GM23338 (cell line): Measurements from ENCODE around the gene GATAD2B. TPM values are rescaled to one million over a fixed set of nuclear protein-coding genes. Genes with fewer than 3 reads are reported as not detected.
A peak's percentile ranks its signal among the peaks of the same experiment; 100 is the strongest.
"Not testable (repeated sequence)": the region's sequence is repeated elsewhere in the genome, so short reads cannot be mapped to it uniquely, and the experiment has no call there.

ENCODE experiments used
- ATAC-seq: fragments of 200-7000 bp; cut with Tn5 transposase; 3 replicates; pipeline ENCODE4 v1.9.1; 2020
- DNase-seq: peaks from one replicate; pipeline ENCODE4 v3.0.0-alpha.2; 2015; ENCODE audit warnings: low spot score
- H2AFZ ChIP-seq: fragments of 200-600 bp; sonication (generic); 2 replicates; pipeline ENCODE4 v1.8.0; 2016; ENCODE audit warnings: antibody characterized with exemption, mild to moderate bottlenecking, moderate library complexity
- H3F3A ChIP-seq: fragments of 200-600 bp; sonication (generic); replicated peaks from 2 replicates; pipeline ENCODE4 v1.8.0; 2017; ENCODE audit warnings: antibody characterized with exemption, mixed run types, low read depth
- H3K27ac ChIP-seq: fragments of 200-600 bp; sonication (generic); 2 replicates; pipeline ENCODE4 v1.6.1; 2016; ENCODE audit warnings: low read depth
- H3K27me3 ChIP-seq: fragments of 200-600 bp; sonication (generic); 2 replicates; pipeline ENCODE4 v1.8.0; 2016; ENCODE audit warnings: mild to moderate bottlenecking, mixed run types, moderate library complexity; ENCODE audit not compliant: insufficient read depth
- H3K36me3 ChIP-seq: fragments of 200-600 bp; sonication (generic); 2 replicates; pipeline ENCODE4 v1.8.0; 2016; ENCODE audit warnings: mild to moderate bottlenecking; ENCODE audit not compliant: insufficient read depth
- H3K4me1 ChIP-seq: fragments of 200-600 bp; sonication (generic); 2 replicates; pipeline ENCODE4 v1.8.0; 2016; ENCODE audit warnings: mild to moderate bottlenecking, moderate library complexity; ENCODE audit not compliant: insufficient read depth
- H3K4me2 ChIP-seq: fragments of 200-600 bp; sonication (generic); 2 replicates; pipeline ENCODE4 v1.7.1; 2017; ENCODE audit warnings: mixed run types
- H3K4me3 ChIP-seq: fragments of 200-600 bp; sonication (generic); 2 replicates; pipeline ENCODE4 v1.6.1; 2016; ENCODE audit warnings: mixed run types
- H3K79me2 ChIP-seq: fragments of 200-600 bp; sonication (generic); replicated peaks from 2 replicates; pipeline ENCODE4 v1.8.0; 2017; ENCODE audit warnings: mild to moderate bottlenecking; ENCODE audit not compliant: insufficient read depth
- H3K9me2 ChIP-seq: fragments of 200-600 bp; sonication (generic); 2 replicates; pipeline ENCODE4 v1.8.0; 2017; ENCODE audit not compliant: insufficient read depth
- H4K20me1 ChIP-seq: fragments of 200-600 bp; sonication (generic); replicated peaks from 2 replicates; pipeline ENCODE4 v1.8.0; 2017; ENCODE audit warnings: mild to moderate bottlenecking; ENCODE audit not compliant: insufficient read depth
- H3K27ac Mint-ChIP-seq: 2 replicates; pipeline ENCODE4 v1.8.0; 2020; ENCODE audit warnings: inconsistent platforms, mild to moderate bottlenecking, moderate library complexity, mixed read lengths
- H3K27me3 Mint-ChIP-seq: 3 replicates; pipeline ENCODE4 v1.8.0; 2022; ENCODE audit warnings: low read depth, mild to moderate bottlenecking, moderate library complexity, mixed read lengths, inconsistent platforms; ENCODE audit not compliant: insufficient read depth, poor library complexity
- H3K36me3 Mint-ChIP-seq: 3 replicates; pipeline ENCODE4 v1.8.0; 2021; ENCODE audit warnings: low read depth, mild to moderate bottlenecking, inconsistent platforms, moderate library complexity, mixed read lengths
- H3K4me1 Mint-ChIP-seq: 3 replicates; pipeline ENCODE4 v1.8.0; 2020; ENCODE audit warnings: mild to moderate bottlenecking, inconsistent platforms, mixed read lengths
- H3K4me3 Mint-ChIP-seq: 3 replicates; pipeline ENCODE4 v1.8.0; 2021; ENCODE audit warnings: moderate library complexity, mild to moderate bottlenecking, inconsistent platforms, mixed read lengths
- H3K9me3 Mint-ChIP-seq: 3 replicates; pipeline ENCODE4 v1.8.0; 2020; ENCODE audit warnings: moderate library complexity, mild to moderate bottlenecking, inconsistent platforms, mixed read lengths
- EZH2phosphoT487 ChIP-seq: fragments of 200-600 bp; sonication (generic); IDR thresholded peaks from one replicate; pipeline ENCODE4 v1.8.1; 2018; ENCODE audit warnings: antibody characterized with exemption; ENCODE audit not compliant: unreplicated experiment
- JUNB ChIP-seq: IDR thresholded peaks from one replicate; pipeline ENCODE4 v1.6.1; 2016; ENCODE audit warnings: antibody characterized with exemption; ENCODE audit not compliant: unreplicated experiment
- POLR2AphosphoS5 ChIP-seq: IDR thresholded peaks from 2 replicates; pipeline ENCODE4 v1.6.1; 2016; ENCODE audit warnings: antibody characterized with exemption, low read depth
- STAT1 ChIP-seq: IDR thresholded peaks from one replicate; pipeline ENCODE4 v1.6.1; 2016; ENCODE audit warnings: antibody characterized with exemption; ENCODE audit not compliant: unreplicated experiment
- polyA plus RNA-seq: library from polyadenylated mRNA; unstranded; fragments of >200 nt; fragmentation: Nextera tagmentation; extraction: Ambion mirVana; gene quantifications from 2 replicates; pipeline ENCODE4 v1.2.1, GENCODE V29; 2016
- total RNA-seq: library from RNA; depleted of rRNA; stranded (reverse); fragments of >200 nt; shearing (Covaris generic); gene quantifications from 2 replicates; pipeline ENCODE4 v1.2.3, GENCODE V29; 2014
- TF ChIP-seq, protein P1 (sequence below): IDR thresholded peaks from 2 replicates; pipeline ENCODE4 v1.6.1; 2016; ENCODE audit warnings: antibody characterized with exemption
- TF ChIP-seq, protein P2 (sequence below): fragments of 250-450 bp; sonication (Bioruptor Pico); IDR thresholded peaks from 2 replicates; pipeline ENCODE4 v1.5.0; 2020; ENCODE audit warnings: mild to moderate bottlenecking, moderate library complexity
- TF ChIP-seq, protein P3 (sequence below), 2 experiments: fragments of 200-600 bp in 1 of 2; sonication (generic) in 1 of 2; conservative IDR thresholded peaks; 2 replicates each; pipeline versions ENCODE4 v1.5.1 to v1.6.1; 2016 to 2017; ENCODE audit warnings: antibody characterized with exemption in 2 of 2, low read depth in 2 of 2, mild to moderate bottlenecking in 2 of 2, moderate library complexity in 1 of 2

Gene GATAD2B
- total and polyA plus RNA-seq, 2 experiments from 2014 or later = 5.2 to 17.8 TPM

DNA sequence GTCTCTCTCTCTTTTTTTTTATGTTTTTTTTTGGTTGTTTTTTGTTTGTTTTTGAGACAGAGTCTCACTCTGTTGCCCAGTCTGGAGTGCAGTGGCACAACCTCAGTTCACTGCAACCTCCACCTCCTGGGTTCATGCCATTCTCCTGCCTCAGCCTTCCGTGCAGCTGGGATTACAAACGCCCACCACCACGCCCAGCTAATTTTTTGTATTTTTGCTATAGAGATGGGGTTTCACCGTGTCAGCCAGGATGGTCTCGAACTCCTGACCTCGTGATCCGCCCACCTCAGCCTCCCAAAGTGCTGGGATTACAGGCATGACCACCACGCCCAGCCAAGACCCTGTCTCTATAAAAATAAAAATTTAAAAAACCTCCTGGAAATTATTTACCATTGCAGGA lies 88.8 kb downstream of the GATAD2B start:
- not testable (repeated sequence) for H3K27me3 Mint-ChIP-seq, DNase-seq, H2AFZ ChIP-seq, H3K4me1 Mint-ChIP-seq, H3K36me3 Mint-ChIP-seq, H3K4me1 ChIP-seq, H3K4me3 Mint-ChIP-seq, H3K4me3 ChIP-seq, H3K36me3 ChIP-seq, H3K27me3 ChIP-seq, ATAC-seq, H3K9me2 ChIP-seq, H3F3A ChIP-seq, H3K27ac Mint-ChIP-seq, H3K9me3 Mint-ChIP-seq, H3K4me2 ChIP-seq
- Histone ChIP-seq H4K20me1 (peaks cover 17% of the 10 kb centered on the region), H3K79me2 (peaks cover 56% of the 10 kb centered on the region), H3K27ac (0 out of 2 replicates have a peak overlapping the region, but pooled peaks have one; percentile 50)

DNA sequence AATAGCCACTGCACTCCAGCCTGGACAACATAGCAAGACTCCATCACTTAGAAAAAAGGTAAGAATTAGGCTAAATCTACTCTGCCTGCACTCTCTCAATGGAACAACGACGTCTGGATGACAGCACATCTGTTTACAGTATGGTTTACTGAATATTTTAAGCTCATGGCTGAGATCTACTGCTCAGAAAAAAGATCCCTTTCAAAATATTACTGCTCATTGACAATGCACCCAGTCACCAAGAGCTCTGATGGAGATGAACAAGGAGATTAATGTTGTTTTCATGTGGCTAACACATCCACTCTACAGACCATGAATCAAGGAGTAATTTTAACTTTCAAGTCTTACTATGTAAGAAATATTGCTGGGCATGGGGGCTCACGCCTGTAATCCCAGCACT lies 89.6 kb downstream of the GATAD2B start:
- Histone ChIP-seq H3K36me3 (no peaks in the 10 kb centered on the region; the same call in 1 of the 2 replicates), H2AFZ (no peak overlapping the region), H3K27me3 (no peaks in the 10 kb centered on the region), H3K27ac (no peak overlapping the region), H3K4me3 (no peak overlapping the region), H3F3A (0 out of 2 replicates have a peak, but pooled peaks cover 3% of the 10 kb centered on the region), H3K79me2 (peaks cover 50% of the 10 kb centered on the region), H4K20me1 (peaks cover 17% of the 10 kb centered on the region), H3K9me2 (no peaks in the 10 kb centered on the region), H3K4me2 (no peak overlapping the region), H3K4me1 (no peaks in the 10 kb centered on the region)
- H3K4me3 Mint-ChIP-seq = no peak overlapping the region
- TF ChIP-seq, protein P1, sequence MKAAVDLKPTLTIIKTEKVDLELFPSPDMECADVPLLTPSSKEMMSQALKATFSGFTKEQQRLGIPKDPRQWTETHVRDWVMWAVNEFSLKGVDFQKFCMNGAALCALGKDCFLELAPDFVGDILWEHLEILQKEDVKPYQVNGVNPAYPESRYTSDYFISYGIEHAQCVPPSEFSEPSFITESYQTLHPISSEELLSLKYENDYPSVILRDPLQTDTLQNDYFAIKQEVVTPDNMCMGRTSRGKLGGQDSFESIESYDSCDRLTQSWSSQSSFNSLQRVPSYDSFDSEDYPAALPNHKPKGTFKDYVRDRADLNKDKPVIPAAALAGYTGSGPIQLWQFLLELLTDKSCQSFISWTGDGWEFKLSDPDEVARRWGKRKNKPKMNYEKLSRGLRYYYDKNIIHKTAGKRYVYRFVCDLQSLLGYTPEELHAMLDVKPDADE = no peak
- no peak for TF ChIP-seq POLR2AphosphoS5
- TF ChIP-seq JUNB = no peak
- no peak for TF ChIP-seq STAT1
- no peak for TF ChIP-seq EZH2phosphoT487
- TF ChIP-seq, protein P2, sequence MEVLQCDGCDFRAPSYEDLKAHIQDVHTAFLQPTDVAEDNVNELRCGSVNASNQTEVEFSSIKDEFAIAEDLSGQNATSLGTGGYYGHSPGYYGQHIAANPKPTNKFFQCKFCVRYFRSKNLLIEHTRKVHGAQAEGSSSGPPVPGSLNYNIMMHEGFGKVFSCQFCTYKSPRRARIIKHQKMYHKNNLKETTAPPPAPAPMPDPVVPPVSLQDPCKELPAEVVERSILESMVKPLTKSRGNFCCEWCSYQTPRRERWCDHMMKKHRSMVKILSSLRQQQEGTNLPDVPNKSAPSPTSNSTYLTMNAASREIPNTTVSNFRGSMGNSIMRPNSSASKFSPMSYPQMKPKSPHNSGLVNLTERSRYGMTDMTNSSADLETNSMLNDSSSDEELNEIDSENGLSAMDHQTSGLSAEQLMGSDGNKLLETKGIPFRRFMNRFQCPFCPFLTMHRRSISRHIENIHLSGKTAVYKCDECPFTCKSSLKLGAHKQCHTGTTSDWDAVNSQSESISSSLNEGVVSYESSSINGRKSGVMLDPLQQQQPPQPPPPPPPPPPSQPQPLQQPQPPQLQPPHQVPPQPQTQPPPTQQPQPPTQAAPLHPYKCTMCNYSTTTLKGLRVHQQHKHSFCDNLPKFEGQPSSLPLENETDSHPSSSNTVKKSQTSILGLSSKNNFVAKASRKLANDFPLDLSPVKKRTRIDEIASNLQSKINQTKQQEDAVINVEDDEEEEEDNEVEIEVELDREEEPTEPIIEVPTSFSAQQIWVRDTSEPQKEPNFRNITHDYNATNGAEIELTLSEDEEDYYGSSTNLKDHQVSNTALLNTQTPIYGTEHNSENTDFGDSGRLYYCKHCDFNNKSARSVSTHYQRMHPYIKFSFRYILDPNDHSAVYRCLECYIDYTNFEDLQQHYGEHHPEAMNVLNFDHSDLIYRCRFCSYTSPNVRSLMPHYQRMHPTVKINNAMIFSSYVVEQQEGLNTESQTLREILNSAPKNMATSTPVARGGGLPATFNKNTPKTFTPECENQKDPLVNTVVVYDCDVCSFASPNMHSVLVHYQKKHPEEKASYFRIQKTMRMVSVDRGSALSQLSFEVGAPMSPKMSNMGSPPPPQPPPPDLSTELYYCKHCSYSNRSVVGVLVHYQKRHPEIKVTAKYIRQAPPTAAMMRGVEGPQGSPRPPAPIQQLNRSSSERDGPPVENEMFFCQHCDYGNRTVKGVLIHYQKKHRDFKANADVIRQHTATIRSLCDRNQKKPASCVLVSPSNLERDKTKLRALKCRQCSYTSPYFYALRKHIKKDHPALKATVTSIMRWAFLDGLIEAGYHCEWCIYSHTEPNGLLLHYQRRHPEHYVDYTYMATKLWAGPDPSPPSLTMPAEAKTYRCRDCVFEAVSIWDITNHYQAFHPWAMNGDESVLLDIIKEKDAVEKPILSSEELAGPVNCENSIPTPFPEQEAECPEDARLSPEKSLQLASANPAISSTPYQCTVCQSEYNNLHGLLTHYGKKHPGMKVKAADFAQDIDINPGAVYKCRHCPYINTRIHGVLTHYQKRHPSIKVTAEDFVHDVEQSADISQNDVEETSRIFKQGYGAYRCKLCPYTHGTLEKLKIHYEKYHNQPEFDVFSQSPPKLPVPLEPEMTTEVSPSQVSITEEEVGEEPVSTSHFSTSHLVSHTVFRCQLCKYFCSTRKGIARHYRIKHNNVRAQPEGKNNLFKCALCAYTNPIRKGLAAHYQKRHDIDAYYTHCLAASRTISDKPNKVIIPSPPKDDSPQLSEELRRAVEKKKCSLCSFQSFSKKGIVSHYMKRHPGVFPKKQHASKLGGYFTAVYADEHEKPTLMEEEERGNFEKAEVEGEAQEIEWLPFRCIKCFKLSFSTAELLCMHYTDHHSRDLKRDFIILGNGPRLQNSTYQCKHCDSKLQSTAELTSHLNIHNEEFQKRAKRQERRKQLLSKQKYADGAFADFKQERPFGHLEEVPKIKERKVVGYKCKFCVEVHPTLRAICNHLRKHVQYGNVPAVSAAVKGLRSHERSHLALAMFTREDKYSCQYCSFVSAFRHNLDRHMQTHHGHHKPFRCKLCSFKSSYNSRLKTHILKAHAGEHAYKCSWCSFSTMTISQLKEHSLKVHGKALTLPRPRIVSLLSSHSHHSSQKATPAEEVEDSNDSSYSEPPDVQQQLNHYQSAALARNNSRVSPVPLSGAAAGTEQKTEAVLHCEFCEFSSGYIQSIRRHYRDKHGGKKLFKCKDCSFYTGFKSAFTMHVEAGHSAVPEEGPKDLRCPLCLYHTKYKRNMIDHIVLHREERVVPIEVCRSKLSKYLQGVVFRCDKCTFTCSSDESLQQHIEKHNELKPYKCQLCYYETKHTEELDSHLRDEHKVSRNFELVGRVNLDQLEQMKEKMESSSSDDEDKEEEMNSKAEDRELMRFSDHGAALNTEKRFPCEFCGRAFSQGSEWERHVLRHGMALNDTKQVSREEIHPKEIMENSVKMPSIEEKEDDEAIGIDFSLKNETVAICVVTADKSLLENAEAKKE (CRISPR knock-in tag) = no peak
- TF ChIP-seq, protein P3, sequence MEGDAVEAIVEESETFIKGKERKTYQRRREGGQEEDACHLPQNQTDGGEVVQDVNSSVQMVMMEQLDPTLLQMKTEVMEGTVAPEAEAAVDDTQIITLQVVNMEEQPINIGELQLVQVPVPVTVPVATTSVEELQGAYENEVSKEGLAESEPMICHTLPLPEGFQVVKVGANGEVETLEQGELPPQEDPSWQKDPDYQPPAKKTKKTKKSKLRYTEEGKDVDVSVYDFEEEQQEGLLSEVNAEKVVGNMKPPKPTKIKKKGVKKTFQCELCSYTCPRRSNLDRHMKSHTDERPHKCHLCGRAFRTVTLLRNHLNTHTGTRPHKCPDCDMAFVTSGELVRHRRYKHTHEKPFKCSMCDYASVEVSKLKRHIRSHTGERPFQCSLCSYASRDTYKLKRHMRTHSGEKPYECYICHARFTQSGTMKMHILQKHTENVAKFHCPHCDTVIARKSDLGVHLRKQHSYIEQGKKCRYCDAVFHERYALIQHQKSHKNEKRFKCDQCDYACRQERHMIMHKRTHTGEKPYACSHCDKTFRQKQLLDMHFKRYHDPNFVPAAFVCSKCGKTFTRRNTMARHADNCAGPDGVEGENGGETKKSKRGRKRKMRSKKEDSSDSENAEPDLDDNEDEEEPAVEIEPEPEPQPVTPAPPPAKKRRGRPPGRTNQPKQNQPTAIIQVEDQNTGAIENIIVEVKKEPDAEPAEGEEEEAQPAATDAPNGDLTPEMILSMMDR (conservative IDR thresholded peaks at IDR 0.05; ENCODE audit: low read depth in 2 of 2) = no peak
- H3K4me1 Mint-ChIP-seq = no peaks in the 10 kb centered on the region
- no peak for ATAC-seq
- H3K36me3 Mint-ChIP-seq = peaks cover 3% of the 10 kb centered on the region; the same call in 2 of the 3 replicates
- peaks cover 1% of the 10 kb centered on the region for H3K27me3 Mint-ChIP-seq
- H3K27ac Mint-ChIP-seq = no peak overlapping the region
- no peak for DNase-seq
- H3K9me3 Mint-ChIP-seq = no peaks in the 10 kb centered on the region
